Bladder microvascular endothelial cell (primary cell): ENCODE measurements around the gene NR6A1. TPM values are rescaled to one million over a fixed set of nuclear protein-coding genes. Genes with fewer than 3 reads are reported as not detected.

ENCODE experiments used
- total RNA-seq: library from RNA; depleted of rRNA; stranded (reverse); fragments of >200 nt; gene quantifications from 2 replicates; pipeline ENCODE4 v1.2.3, GENCODE V29; 2014

The NR6A1 gene
- total RNA-seq, result 0.32 and 1.5 TPM in 2 replicates

GRCh38 chr9:124771021-124771866 is at the start of gene NR6A1:
Gene NR6A1, minus strand, starts transcription at chr9:124771311.

GRCh38 chr9:124776954-124777648 is 6.0 kb upstream of the NR6A1 start, which contains the start of gene OLFML2A:
Gene OLFML2A, plus strand, starts transcription at chr9:124777133. Its CDS starts 138 bp downstream, at chr9:124777271.

GRCh38 chr9:124506931-124507879 is 263.9 kb downstream of the NR6A1 start, which contains the start of gene NR5A1:
Gene NR5A1, minus strand, starts transcription at chr9:124507399. Its CDS starts 4,004 bp downstream, at chr9:124503395.

Other genes with a start within 250 kb of the NR6A1 start
- gene OLFML2A, start 5.8 kb upstream of the NR6A1 start, total RNA-seq, result 0.32 and 2.0 TPM in 2 replicates
- gene WDR38, start 82.1 kb upstream of the NR6A1 start, total RNA-seq, result not detected in 2 replicates
- 1,846 and 2,370 TPM in 2 replicates for gene RPL35, start 90.6 kb upstream of the NR6A1 start, total RNA-seq
- gene ARPC5L, start 90.8 kb upstream of the NR6A1 start, total RNA-seq, result 21.0 and 29.8 TPM in 2 replicates
- gene GOLGA1, start 169.8 kb upstream of the NR6A1 start, total RNA-seq, result 7.4 and 11.6 TPM in 2 replicates